Trophoblast cell (in vitro differentiated cells and primary cell): ENCODE measurements around the gene KCNMA1.
A peak's percentile ranks its signal among the peaks of the same experiment; 100 is the strongest.

ENCODE experiments used
- DNase-seq, 2 donors: peaks; one replicate each; pipeline ENCODE4 v3.0.0-alpha.2; 2016
- H2AFZ ChIP-seq: 2 replicates; pipeline ENCODE4 v1.6.1; 2013; ENCODE audit warnings: low read length, moderate library complexity, mild to moderate bottlenecking; ENCODE audit not compliant: insufficient read depth, poor library complexity
- H2AK5ac ChIP-seq: 2 replicates; pipeline ENCODE4 v1.6.1; 2013; ENCODE audit warnings: mild to moderate bottlenecking, low read length
- H2BK120ac ChIP-seq: 2 replicates; pipeline ENCODE4 v1.6.1; 2013; ENCODE audit warnings: low read length, mild to moderate bottlenecking, moderate library complexity; ENCODE audit not compliant: insufficient read depth, poor library complexity
- H2BK12ac ChIP-seq: 2 replicates; pipeline ENCODE4 v1.6.1; 2013; ENCODE audit warnings: mild to moderate bottlenecking, low read length, moderate library complexity
- H2BK5ac ChIP-seq: 2 replicates; pipeline ENCODE4 v1.6.1; 2013; ENCODE audit warnings: low read length, low read depth, moderate library complexity, mild to moderate bottlenecking; ENCODE audit not compliant: poor library complexity
- H3K14ac ChIP-seq: 2 replicates; pipeline ENCODE4 v1.6.1; 2013; ENCODE audit warnings: mild to moderate bottlenecking, low read length
- H3K18ac ChIP-seq: 2 replicates; pipeline ENCODE4 v1.6.1; 2013; ENCODE audit warnings: mild to moderate bottlenecking, low read length
- H3K23ac ChIP-seq: 2 replicates; pipeline ENCODE4 v1.6.1; 2013; ENCODE audit warnings: low read length
- H3K27ac ChIP-seq: 2 replicates; pipeline ENCODE4 v1.5.1; 2013; ENCODE audit warnings: low read depth, mild to moderate bottlenecking, inconsistent platforms, low read length, moderate library complexity
- H3K27me3 ChIP-seq: 2 replicates; pipeline ENCODE4 v1.6.1; 2013; ENCODE audit warnings: inconsistent platforms, mild to moderate bottlenecking, low read length, moderate library complexity; ENCODE audit not compliant: insufficient read depth
- H3K36me3 ChIP-seq, 2 experiments: 1 replicate in 1 of 2; 2 replicates in 1 of 2; pipeline ENCODE4 v1.6.1; 2013; ENCODE audit warnings: low read length in 2 of 2, mild to moderate bottlenecking in 2 of 2, moderate library complexity in 1 of 2; ENCODE audit not compliant: insufficient read depth in 2 of 2, control insufficient read depth in 1 of 2
- H3K4ac ChIP-seq: 2 replicates; pipeline ENCODE4 v1.6.1; 2013; ENCODE audit warnings: low read depth, mild to moderate bottlenecking, low read length, moderate library complexity
- H3K4me1 ChIP-seq, 2 experiments: 1 replicate in 1 of 2; 2 replicates in 1 of 2; pipeline ENCODE4 v1.6.1; 2013; ENCODE audit warnings: low read length in 2 of 2, mild to moderate bottlenecking in 2 of 2, moderate library complexity in 1 of 2; ENCODE audit not compliant: insufficient read depth in 2 of 2, control insufficient read depth in 1 of 2
- H3K4me2 ChIP-seq: 2 replicates; pipeline ENCODE4 v1.6.1; 2013; ENCODE audit warnings: inconsistent platforms, mild to moderate bottlenecking, low read length, moderate library complexity
- H3K4me3 ChIP-seq: 2 replicates; pipeline ENCODE4 v1.5.1; 2013; ENCODE audit warnings: mild to moderate bottlenecking, low read depth, low read length, inconsistent platforms
- H3K79me1 ChIP-seq: one replicate; pipeline ENCODE4 v1.6.1; 2013; ENCODE audit warnings: low read length
- H3K79me2 ChIP-seq: 2 replicates; pipeline ENCODE4 v1.6.1; 2013; ENCODE audit warnings: low read length, mild to moderate bottlenecking; ENCODE audit not compliant: control insufficient read depth, insufficient read depth, poor library complexity
- H3K9ac ChIP-seq: 2 replicates; pipeline ENCODE4 v1.6.1; 2013; ENCODE audit warnings: mild to moderate bottlenecking, low read length
- H3K9me3 ChIP-seq: 2 replicates; pipeline ENCODE4 v1.6.1; 2013; ENCODE audit warnings: low read depth, mild to moderate bottlenecking, control low read depth, inconsistent platforms, low read length; ENCODE audit not compliant: insufficient read depth
- H4K12ac ChIP-seq: 2 replicates; pipeline ENCODE4 v1.6.1; 2013; ENCODE audit warnings: low read depth, mild to moderate bottlenecking, low read length, moderate library complexity
- H4K8ac ChIP-seq: 2 replicates; pipeline ENCODE4 v1.6.1; 2013; ENCODE audit warnings: low read depth, mild to moderate bottlenecking, low read length, moderate library complexity
- H4K91ac ChIP-seq: one replicate; pipeline ENCODE4 v1.6.1; 2013; ENCODE audit warnings: low read depth, mild to moderate bottlenecking, low read length, moderate library complexity
- WGBS: extraction: QIAGEN DNeasy Blood & Tissue Kit; methylation state at CpG from one replicate; pipeline ENCODE4 v1.1.7; 2013; ENCODE audit warnings: missing lambda C conversion rate; ENCODE audit not compliant: insufficient read length, insufficient coverage; ENCODE audit errors: extremely low coverage; 5-methylcytosine and 5-hydroxymethylcytosine counted together

The KCNMA1 gene

DNA sequence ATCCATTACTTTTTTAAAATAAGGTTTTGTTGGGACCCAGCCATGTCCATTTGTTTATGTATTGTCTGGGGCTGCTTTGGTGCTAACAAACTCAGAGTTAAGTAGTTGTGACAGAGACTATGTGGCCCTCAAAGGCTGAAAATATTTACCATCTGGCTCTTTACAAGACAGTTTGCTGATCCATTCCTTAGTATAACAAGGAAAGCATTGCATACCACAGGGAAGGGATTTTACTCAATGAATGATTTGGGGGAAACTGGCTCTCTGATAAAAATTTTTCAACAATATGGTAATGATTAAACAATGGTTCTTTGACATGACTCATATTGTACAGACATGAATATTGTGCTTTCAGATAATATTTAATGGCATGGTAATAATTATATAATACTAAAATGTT is 738.1 kb downstream of the KCNMA1 start:
- Histone ChIP-seq H3K27me3 (no peaks in the 10 kb centered on the region), H2BK120ac (no peak overlapping the region), H3K4me3 (no peak overlapping the region), H3K79me2 (no peaks in the 10 kb centered on the region), H2BK12ac (no peak overlapping the region), H2AFZ (no peak overlapping the region), H3K14ac (no peak overlapping the region), H3K18ac (no peak overlapping the region), H2BK5ac (no peak overlapping the region), H3K23ac (no peak overlapping the region), H3K79me1 (no peaks in the 10 kb centered on the region), H3K4me1 (no peaks in the 10 kb centered on the region), H4K8ac (no peak overlapping the region), H3K9me3 (peaks cover 3% of the 10 kb centered on the region), H3K36me3 (peaks cover 3 to 9% of the 10 kb centered on the region in 2 experiments), H3K27ac (no peak overlapping the region), H2AK5ac (no peak overlapping the region), H4K91ac (no peak overlapping the region), H3K9ac (no peak overlapping the region), H3K4me2 (no peak overlapping the region), H4K12ac (no peak overlapping the region), H3K4ac (no peak overlapping the region)
- DNase-seq: no peak

GRCh38 chr10:76892766-76893479 is 744.7 kb downstream of the KCNMA1 start:
- no peak overlapping the region for H3K23ac ChIP-seq
- no peak overlapping the region for H3K18ac ChIP-seq
- no peak overlapping the region for H3K4me3 ChIP-seq
- peaks cover 12 to 20% of the 10 kb centered on the region in 2 experiments for H3K36me3 ChIP-seq
- H3K4me1 ChIP-seq: peaks cover 0 to 4% of the 10 kb centered on the region in 2 experiments
- H3K14ac ChIP-seq: no peak overlapping the region
- no peak overlapping the region for H2AK5ac ChIP-seq
- H3K9me3 ChIP-seq: peaks cover 3% of the 10 kb centered on the region
- peaks cover 2% of the 10 kb centered on the region for H3K79me1 ChIP-seq
- no peak for DNase-seq
- no peak overlapping the region for H3K27ac ChIP-seq
- no peak overlapping the region for H4K12ac ChIP-seq
- no peak overlapping the region for H3K9ac ChIP-seq
- H3K4ac ChIP-seq: no peak overlapping the region
- no peaks in the 10 kb centered on the region for H3K79me2 ChIP-seq
- H4K8ac ChIP-seq: no peak overlapping the region
- no peak overlapping the region for H2BK120ac ChIP-seq
- peak overlapping the region; percentile 38 for H2BK5ac ChIP-seq
- no CpG with 5 or more reads among the region's 5 CpGs for WGBS
- H4K91ac ChIP-seq: no peak overlapping the region
- no peaks in the 10 kb centered on the region for H3K27me3 ChIP-seq
- H2BK12ac ChIP-seq: peak overlapping the region; percentile 55
- H3K4me2 ChIP-seq: no peak overlapping the region
- no peak overlapping the region for H2AFZ ChIP-seq

DNA sequence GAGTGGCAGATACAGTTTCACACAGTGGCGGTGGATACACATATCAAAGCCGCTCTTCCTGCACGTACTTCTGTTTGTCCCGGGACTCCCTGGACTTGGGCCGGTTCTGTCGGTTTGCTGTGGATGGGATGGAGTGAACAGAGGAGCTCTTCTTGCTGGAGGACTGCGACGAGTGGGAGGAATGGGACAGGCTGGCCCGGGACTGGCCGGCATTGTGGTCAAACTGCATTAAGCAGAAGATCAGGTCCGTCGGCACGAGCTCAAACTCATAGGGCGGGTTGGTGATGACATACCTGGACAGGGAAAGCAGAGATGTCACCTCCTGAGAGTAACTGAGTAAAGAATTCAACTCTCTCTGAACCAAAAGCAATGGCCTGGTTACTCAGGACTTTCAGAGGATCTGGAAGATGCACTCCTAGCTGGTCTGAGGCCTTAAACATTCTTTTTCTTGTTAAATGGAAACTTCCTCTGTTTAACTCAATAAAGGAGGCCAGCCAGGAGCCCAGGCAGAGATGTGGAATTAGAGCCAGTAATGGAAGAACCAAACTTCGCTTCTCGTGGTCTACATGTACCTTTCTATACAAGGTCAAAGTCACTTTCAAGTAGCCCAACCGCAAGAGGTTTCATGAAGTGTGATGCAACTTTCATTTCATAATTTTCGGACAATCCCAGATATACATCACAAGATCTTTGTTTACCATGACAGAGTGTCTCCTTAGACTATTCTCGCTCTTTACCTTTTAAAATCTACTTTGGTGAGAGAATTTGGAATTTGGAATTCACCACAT is 750.2 kb downstream of the KCNMA1 start:
- DNase-seq: no peak
- Histone ChIP-seq H2BK12ac (no peak overlapping the region), H2AK5ac (no peak overlapping the region), H3K4me2 (no peak overlapping the region), H3K18ac (no peak overlapping the region), H4K8ac (no peak overlapping the region), H3K9me3 (no peaks in the 10 kb centered on the region), H3K4me3 (no peak overlapping the region), H3K4me1 (peaks cover 0 to 2% of the 10 kb centered on the region in 2 experiments), H3K27me3 (no peaks in the 10 kb centered on the region), H3K14ac (no peak overlapping the region), H4K12ac (no peak overlapping the region), H2BK120ac (no peak overlapping the region), H3K79me2 (no peaks in the 10 kb centered on the region), H3K36me3 (peaks cover 15 to 26% of the 10 kb centered on the region in 2 experiments), H3K79me1 (no peaks in the 10 kb centered on the region), H3K27ac (no peak overlapping the region), H3K9ac (no peak overlapping the region), H3K23ac (no peak overlapping the region), H2AFZ (no peak overlapping the region), H3K4ac (no peak overlapping the region), H2BK5ac (no peak overlapping the region), H4K91ac (no peak overlapping the region)
- WGBS: no CpG with 5 or more reads among the region's 19 CpGs

DNA sequence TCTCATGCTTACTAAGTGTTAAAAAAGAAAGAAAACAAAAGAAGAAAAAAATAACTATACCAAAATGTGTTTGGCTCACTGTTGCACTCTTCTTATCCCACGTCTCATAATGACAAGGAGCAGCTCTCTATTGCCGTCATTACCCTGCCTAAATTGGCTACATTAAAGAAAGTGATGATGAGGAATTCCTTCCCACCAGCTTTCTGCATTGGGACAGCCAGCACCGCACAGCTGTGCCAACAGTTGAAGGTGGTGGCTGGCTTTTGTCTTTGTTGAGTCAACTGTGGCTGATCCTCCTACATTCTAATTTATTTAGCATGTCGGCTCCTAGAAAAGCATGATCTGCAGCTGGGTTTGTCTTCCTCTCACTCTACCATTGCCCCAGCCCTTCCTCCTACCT is 751.8 kb downstream of the KCNMA1 start:
- no peak overlapping the region for H2BK5ac ChIP-seq
- no peaks in the 10 kb centered on the region for H3K9me3 ChIP-seq
- H3K79me1 ChIP-seq: no peaks in the 10 kb centered on the region
- no CpG with 5 or more reads among the region's 4 CpGs for WGBS
- DNase-seq: no peak
- H2AK5ac ChIP-seq: no peak overlapping the region
- no peak overlapping the region for H2AFZ ChIP-seq
- no peak overlapping the region for H4K8ac ChIP-seq
- H3K23ac ChIP-seq: no peak overlapping the region
- H3K27ac ChIP-seq: no peak overlapping the region
- H3K9ac ChIP-seq: no peak overlapping the region
- peaks cover 9 to 23% of the 10 kb centered on the region in 2 experiments for H3K36me3 ChIP-seq
- no peak overlapping the region for H3K4me2 ChIP-seq
- no peak overlapping the region for H3K4me3 ChIP-seq
- H3K18ac ChIP-seq: no peak overlapping the region
- no peaks in the 10 kb centered on the region for H3K79me2 ChIP-seq
- no peaks in the 10 kb centered on the region for H3K27me3 ChIP-seq
- H4K91ac ChIP-seq: no peak overlapping the region
- no peak overlapping the region for H3K14ac ChIP-seq
- H4K12ac ChIP-seq: no peak overlapping the region
- H2BK120ac ChIP-seq: no peak overlapping the region
- peaks cover 0 to 2% of the 10 kb centered on the region in 2 experiments for H3K4me1 ChIP-seq
- H3K4ac ChIP-seq: no peak overlapping the region
- no peak overlapping the region for H2BK12ac ChIP-seq
